NCI-H82 (cell line): ENCODE results near the gene SAE1.

ENCODE experiments used
- DNase-seq: peaks from one replicate; lab custom pipeline; 2025; lab: John Stamatoyannopoulos, UW

Gene SAE1

DNA sequence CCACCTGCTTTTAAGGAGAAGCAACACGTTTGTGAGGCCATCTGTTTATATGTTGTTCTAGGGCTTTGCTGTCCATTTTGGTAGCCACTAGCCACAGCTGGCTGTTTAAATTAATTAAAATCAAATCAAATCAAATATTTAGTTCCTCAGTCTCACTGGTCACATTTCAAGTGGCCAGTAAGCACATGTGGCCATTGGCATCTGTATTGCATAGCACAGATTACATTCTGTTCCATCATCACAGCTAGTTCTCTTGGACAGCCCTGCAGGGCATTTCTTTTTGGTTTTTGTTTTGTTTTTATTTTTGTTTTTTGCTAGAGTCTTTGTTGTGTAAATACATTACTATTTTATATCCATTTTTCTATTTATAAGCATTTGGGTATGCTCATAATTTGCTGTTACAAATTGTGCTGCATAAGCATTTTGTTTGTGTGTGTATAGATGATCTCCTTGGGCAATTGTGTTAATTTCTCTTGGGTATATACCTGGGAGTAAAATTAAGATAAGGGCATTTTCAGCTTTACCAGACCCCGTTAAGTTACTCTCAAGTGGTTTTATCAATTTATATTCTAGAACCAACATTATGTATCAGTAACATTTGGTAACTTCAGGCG lies 31.3 kb downstream of the SAE1 start:
- DNase-seq: no peak

DNA sequence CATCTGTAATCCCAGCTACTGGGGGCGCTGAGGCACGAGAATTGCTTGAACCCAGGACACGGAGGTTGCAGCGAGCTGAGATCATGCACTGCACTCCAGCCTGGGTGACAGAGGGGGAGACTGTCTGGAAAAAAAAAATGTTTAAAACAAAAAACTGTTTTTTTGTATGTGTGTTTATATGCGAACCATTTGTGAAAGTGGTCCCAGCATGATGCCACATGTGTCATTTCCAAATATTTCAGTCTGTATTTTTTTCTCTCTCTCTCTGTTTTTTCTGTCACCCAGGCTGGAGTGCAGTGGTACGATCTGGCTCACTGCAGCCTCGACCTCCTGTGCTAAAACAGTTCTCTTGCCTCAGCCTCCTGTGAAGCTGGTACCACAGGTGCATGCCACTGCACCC lies 37.4 kb downstream of the SAE1 start:
- DNase-seq: no peak

DNA sequence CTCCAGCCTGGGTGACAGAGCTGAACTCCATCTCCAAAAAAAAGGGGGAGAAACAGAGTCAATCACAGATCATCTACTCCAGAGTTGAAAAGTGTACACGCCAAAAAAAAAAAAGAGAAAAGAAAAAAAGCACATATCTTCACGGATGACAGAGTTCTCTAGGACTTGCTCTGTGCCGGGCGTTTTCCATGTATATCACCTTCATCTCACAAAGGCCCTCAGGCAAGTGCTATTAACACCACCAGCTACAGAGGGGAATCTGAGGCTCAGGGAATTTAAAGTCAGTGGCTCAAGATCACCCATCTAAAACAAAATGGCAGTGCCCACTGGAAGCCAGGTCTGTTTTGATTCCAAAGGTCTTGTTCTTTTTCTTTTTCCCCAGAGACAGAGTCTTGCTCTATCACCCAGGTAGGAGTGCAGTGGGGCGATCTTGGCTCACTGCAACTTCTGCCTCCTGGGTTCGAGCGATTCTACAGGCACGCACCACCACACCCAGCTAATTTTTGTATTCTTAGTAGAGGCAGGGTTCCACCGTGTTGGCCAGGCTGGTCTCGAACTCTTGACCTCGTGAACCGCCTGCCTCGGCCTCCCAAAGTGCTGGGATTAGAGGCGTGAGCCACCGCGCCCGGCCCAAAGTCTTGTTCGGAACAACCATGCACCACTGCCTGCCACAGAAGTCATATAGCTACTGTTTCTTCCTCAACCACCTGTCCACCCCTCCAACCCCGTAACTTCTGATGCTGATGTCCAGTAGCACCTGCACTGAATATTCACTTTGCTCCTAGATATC lies 42.2 kb downstream of the SAE1 start:
- DNase-seq: no peak

DNA sequence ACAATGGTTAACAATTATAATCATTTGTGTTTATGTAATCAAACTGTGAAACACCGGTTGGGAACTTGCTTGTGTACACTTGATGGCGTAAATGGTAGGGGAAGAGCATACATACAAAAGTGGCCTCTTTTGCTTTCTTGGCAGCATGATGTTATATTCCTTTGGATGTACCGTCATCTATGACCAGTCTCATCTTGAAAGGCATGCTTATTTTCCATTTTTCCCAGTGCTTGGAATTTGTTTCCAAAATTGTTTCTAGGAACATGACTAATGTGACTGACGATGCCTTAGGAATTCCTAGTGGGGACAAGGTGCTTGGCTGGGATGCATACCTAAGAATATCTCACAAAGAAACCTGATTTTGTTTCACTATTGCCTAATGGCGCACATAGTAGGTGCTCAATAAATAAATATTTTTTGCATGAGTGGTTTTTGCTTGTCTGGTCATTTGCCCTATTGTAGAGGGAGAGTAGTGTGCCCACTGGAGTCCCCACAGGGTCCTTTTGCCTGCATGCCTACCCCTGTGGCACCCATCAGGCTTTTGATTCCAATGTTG lies 45.5 kb downstream of the SAE1 start:
- no peak for DNase-seq

DNA sequence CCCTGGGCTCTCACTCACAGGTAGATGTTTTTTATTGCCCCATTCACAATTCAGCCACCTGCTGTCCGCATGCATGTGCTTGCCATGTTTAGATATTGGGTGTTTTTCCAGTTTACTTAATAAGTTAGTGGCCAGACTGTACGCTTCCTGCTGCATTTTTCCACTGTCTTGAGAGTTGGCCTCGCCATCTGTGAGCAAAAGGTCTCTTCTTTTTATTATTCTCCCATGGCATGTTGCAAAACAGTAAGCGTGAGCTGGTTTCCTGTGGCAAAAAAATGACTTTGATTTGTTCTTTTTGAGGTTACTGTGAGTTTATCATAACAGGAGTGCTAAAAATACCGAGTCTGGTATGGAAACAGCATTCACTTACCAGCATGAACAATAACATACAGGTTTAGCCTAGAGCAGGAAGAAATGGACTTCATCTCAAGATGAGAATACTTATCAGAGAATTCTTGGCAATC lies 46.0 kb downstream of the SAE1 start:
- no peak for DNase-seq

DNA sequence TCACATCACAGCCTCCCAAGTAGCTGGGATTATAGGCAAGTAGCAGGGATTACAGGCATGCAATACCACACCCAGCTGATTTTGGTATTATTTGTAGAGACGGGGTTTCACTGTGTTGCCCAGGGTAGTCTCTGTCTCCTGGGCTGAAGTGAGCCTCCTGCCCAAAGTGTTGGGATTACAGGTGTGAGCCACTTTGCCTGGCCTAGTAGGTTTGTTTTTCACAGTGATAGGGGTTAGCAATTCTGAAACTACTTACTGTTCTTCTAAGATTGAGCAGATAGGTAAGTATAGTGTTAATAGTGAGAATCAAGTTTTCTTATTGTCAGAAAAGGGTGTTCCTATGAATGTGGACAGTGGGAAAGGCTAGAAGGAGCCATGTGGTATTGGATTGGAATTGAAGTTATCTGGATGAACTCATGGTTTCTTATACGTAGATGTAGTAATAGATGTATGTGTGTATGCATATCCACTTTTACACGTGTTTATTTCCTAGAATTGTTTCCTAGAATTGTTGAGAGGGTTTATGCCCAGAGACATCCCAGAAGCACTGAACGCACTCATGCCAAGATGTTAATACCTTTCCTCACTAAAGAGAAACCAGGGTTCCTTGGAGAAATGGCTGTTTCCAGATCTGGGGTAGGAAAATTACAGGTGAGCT lies 49.1 kb downstream of the SAE1 start:
- no peak for DNase-seq

DNA sequence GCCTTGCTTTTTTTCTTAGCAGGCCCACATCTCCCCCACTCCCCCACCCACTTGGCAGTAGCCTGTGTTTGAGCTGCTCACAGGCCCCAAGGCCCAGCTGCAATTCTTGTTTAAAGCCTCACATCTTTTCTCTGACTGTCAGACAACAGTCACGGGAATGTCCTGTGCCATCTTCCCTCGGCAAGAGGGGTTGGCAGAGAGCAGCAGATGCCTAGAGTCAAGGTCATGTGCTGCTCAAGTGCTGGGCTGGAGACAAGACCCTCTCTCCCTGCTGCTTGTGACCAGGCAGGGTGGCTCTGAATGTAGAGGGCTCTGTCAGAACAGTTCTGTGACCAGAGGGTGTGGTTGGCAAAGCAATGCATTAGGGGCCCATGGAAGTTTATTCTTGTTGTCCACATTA lies 53.0 kb downstream of the SAE1 start:
- no peak for DNase-seq

DNA sequence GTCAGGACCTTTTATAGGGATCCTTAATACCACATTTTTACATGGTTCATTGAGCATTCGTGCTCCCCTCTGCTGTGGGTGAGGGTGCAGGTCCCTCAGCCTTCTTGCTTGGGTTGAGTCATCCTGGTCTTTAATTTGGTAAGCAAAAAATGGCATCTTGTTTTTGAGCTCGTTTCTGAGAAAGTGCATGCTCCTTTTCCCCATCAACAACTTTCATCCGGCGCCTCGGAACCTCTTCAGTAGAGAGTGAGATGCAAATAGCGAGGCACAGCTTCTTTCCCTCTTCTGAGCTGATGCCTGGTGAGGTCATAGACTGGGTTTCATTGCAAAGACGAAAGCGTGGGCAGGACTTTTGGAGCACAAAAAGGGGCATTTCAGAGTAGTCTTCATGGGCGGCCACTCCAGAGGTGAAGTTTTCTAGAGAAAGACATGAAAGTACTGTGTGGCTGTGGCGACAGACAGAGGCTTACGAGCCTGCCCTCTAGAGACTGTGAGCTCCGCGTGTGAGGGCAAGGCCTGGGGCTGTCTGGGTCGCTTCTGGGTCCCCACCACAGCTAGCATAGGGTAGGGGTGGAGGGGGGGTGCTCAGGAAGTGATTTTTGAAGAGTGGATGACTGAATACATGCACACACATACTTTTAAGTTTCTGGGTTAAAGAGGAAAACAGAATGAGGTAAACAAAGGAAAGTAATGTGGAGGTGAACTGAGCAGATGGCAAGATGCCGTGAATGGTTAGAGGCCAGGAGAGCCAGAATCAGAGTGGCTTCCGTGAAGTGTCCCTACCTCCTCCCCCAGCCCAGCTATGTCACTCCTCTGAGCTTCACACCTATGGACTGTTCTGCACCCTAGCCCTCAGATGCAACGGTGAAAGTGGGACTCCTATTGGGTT lies 56.1 kb downstream of the SAE1 start:
- DNase-seq: no peak

DNA sequence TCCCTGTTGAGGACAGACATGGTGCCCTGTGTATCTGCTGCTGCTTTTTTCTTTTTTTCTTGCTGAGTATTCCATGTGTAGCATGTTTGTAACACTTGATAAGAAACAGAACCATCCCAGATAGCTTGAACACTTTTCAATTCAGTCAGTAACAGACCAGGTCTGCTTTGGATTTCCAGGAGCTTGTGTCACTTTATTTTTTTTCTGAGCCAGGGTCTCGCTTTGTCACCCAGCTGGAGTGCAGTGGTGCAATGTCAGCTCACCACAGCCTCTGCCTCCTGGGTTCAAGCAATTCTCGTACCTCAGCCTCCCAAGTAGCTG lies 56.7 kb downstream of the SAE1 start:
- DNase-seq: no peak

DNA sequence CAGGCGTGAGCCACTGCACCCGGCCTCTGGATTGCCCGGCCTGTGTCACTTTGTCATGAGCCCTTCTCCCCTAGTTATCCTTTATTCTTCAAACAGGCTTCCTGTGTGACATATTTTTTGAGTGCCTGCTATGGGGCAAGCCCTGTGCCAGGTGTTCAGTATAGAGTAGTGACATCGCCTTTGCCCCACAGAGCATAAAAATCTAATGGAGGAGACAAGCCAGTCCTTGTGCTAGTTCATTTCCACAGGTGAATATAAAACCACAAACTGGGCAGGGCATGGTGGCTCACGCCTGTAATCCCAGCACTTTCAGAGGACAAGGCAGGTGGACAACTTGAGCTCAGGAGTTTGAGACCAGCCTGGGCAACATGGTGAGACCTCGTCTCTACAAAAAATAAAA lies 57.2 kb downstream of the SAE1 start:
- no peak for DNase-seq

DNA sequence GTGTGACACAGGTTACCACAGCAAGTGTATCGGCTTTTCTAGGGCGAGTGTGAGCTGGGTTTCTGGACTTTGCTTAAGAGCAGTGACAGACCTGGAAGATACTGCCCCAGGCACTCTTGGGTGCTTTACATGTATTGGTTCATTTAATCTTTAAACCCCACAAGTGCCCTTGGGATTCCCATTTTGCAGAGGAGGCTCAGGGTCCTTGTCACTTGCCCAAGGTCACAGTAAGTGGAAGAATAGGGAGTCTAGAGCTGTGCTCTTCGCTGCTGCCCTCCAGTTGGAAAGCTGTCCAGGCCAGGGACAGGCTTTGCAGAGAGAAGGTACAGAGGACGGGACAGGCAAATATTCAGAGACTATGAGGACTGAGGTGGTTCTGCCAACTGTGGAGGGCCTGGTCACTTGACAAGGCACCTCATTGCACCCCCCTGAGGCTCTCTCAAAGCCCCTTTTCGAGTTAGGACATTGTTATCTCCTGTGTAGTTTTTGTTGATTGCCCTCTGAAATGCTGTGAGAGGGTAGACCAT lies 57.9 kb downstream of the SAE1 start:
- DNase-seq: no peak

DNA sequence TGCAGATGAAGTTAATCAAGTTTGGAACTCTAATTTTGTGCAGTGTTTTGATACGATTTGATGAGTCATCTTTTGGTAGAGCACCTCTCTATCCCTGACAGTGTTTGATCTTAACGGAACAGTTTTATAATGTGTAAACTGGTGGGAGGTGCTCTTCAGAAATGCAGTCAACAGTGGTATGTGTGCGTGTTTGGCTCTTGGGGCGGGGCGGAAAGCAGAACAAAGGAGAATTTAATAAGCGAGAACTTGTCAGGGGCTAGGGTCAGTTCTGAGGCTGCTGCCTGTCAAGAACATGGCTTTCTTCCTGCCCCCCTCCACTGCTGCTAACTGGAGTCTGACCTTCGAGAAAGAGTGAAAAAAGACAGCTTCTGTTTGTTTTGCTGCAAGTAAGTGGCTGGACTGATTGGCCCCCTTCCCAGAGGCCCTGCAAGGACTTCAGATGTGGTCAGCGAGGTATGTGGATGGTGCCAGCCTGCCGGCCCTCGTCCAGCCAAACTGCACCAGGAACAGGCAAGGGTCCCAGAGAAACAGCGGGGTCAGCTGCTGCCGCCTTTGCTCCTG lies 59.6 kb downstream of the SAE1 start:
- no peak for DNase-seq

DNA sequence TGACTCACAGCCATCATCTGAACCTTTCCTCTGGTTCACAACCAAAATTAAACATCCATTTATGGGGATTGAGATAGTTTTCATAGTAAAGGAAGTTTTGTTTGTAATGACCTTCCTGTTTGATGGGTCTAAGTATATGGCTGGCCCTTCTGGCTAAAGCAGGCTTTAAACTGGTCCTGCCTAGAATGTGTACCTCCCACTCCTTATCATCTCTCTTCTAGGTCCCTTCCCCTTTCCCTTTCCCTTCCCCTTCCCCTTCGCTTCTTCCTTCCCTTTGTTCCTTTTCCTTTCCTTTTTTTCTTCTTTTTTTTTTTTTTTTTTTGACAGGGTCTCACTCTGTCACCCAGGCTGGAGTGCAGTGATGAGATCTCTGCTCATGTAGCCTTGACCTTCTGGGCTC lies 64.8 kb downstream of the SAE1 start:
- no peak for DNase-seq

DNA sequence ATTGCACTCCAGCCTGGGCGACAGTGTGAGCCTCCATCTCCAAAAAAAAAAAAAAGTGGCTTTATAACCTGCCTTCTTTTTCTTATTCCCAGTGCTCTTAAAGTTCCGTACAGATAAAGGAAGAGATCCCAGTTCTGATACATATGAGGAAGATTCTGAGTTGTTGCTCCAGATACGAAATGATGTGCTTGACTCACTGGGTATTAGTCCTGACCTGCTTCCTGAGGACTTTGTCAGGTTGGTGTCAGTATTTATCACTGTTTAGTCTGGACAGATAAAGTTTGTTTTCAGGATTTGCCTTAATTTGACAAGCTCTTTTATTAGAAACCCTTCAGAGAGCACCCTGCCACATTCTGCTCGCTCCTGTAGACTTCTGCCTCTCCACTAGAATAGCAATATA lies 66.5 kb downstream of the SAE1 start:
- no peak for DNase-seq

DNA sequence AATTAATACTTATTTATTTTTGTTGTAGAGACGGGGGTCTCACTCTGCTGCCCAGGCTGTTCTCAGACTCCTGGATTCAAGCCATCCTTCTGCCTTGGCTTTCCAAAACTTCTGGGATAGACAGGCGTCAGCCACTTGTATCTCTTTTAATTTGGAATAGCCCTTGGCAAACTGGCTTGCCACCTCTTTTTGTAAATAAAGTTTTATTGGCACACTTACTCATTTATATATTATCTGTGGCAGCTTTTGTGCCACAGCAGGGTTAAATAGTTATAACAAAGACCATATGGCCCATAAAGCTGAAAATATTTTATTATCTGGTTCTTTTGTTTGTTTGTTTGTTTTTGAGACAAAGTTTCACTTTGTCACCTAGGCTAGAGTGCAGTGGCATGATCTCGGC lies 69.9 kb downstream of the SAE1 start:
- DNase-seq: no peak

DNA sequence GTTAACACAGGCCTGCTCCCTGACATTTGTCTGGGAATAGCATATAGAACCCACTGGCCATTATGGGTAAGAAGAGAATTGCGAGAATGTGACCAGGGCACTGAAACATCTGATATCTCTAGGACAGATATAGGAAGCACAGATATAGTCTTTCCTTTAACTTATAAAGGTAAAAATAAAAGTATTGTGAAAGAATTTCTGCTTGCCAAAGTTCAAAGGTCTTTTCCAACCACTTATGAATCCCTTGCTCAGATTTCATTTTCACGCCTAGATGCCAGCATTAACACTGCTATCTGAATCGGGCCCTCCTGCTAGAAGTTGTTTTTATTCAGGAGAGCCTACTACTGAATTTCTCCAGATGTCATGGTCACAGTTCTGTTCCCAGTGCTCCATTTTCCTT lies 72.6 kb downstream of the SAE1 start:
- DNase-seq: no peak

DNA sequence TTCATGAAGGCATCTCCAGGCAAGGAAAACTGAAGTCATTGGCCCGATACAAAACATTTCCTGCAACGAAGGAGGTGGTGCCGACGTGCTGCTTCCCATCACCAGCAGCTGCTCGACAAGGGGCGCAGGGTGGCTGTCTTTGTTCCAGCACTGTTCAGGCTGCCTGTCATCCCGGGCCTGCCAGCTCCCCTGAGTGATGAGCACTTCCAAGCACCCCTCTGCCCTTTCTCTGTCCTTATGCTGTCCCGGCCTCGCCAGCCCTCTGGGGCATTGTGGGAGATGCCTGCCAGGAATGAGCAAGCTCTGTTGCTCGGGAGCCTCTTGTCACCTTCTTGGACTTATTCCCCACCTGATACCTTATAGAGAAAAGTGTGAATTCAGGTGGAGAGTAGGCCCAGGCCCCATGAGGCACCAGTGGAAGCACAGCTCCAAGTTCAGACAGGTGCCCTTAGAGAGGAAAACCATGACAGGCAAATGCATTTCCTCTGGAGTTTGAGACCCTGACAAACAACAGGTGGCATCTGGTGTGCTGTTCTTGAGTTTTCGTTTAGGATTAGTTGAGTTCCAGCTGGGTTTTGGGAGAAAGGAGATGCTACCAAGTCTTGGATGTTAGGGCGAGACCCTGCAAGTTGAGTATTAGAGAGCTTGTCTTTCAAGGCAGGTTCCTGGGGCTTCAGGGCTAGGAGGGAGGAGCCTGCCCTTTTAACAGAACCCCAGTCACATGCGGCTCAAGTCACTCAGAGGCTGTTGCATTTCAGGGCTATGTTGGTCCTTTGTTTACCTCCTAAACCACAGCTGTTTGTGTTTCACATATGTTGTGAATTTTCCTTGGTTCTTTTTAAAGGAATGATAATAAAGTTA lies 78.9 kb downstream of the SAE1 start:
- no peak for DNase-seq

DNA sequence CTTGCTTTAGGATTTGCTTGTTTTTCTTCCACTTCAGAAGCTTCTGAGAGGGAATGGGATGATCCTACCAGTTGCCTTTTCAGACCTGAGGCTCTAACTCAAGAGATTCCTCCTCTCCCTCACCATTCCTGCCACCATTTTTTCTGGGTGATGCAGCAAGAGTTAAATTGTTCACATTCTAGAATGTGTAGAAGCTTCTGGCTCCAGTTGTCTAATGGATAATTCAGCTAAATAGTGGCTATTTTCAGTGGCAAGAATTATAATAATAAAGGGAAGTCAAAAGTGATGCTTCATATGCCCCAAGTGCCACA lies 79.5 kb downstream of the SAE1 start:
- DNase-seq: no peak

DNA sequence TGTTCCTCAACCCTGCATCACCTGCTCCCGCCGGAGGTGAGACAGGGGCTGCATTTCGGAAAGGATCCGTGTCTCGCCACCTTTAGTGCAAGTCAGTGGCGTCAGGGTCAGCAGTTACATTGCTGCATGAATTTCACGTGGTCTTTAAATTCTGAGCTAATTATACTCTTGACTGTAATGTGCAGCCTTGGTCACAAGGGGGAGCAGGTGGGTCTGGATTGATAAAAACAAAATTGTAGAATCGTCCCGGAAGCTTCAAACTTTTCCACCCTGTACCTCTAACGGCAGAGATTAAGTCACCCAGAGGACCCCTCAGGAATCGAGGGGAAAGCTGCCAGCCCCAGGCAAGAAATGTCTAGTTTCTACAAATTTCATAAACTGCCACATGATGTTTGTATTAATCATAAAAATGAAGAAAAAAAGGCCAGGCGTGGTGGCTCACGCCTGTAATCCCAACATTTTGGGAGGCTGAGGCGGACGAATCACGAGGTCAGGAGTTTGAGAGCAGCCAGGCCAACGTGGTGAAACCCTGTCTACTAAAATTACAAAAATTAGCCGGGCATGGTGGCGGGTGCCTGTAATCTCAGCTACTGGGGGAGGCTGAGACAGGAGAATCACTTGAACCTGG lies 80.2 kb downstream of the SAE1 start:
- peak; percentile 86 for DNase-seq

DNA sequence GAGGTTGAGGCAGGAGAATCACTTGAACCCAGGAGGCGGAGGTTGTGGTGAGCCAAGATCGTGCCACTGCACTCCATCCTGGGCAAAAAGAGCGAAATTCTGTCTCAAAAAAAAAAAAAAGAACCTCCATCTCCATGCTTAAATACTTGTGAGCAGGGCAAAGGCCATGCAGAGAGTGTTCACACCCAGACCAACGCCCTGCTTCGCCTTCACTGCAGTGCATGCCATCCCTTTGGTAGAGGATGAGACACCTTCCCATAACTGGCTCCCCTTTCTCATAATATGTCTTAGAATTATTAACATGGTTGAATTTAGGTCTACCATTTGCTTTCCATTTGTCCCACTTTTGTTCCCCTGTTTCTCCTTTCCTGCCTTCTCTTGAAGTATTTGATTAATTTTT lies 84.9 kb downstream of the SAE1 start:
- no peak for DNase-seq
